ENCODE measurements around the gene KCNQ4.

DNA sequence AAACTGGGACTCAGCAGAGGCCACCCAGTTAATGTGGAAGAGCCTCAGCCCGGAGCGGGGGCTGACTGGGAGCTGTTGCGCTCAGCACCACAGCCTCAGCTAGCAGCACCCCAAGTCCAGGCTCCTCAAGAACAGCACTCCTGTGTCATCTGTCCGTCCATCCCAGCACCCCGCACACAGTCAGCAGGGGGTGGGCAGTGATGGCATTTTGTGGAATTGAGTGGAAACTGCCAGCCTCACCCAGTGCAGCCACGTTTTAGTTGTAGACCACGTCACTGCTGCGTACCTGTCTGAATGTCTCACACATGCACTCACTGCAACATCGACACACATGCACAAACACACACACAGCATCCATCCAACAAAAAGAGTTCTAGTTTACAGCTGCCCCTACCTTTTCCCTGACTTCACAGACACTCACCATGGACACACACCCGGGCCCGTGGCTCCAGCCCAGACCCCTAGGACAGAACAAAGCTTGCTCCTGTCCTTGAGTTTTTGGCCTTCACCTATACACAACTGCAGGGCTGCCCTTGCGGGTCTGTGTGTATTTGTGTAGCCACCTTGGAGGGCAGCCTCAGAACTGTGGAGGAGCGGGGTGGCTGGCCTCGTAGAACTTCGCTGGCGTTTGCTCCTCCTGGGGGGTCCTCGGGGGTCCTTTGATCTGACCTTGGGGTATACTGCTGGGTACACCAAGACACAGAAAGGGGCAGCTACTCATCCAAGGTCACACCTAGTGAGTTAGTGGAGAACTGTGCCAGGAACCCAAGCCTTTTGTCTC, 5.2 kb downstream of the KCNQ4 start:
- no peak for TF ChIP-seq CTCF (conservative IDR thresholded peaks at IDR 0.05)
- no peak for TF ChIP-seq EZH2 (IDR thresholded peaks at IDR 0.05; ENCODE audit: low read depth)

Measured in PC-9 (cell line).